Fibroblast of skin of abdomen (primary cell): ENCODE data around the gene PKIB. TPM values are rescaled to one million over a fixed set of nuclear protein-coding genes. Genes with fewer than 3 reads are reported as not detected.
"Not testable (repeated sequence)": the region's sequence is repeated elsewhere in the genome, so short reads cannot be mapped to it uniquely, and the experiment has no call there.

Experiments
- DNase-seq: peaks from one replicate; pipeline ENCODE4 v3.0.0-alpha.2; 2013
- polyA plus RNA-seq, 2 experiments: library from polyadenylated mRNA; unstranded; fragments of 120-200 nt; gene quantifications; one replicate each; pipeline ENCODE4 v1.2.1, GENCODE V29; 2013; ENCODE audit not compliant: insufficient read length in 2 of 2

The PKIB gene, protein sequence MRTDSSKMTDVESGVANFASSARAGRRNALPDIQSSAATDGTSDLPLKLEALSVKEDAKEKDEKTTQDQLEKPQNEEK
- 4.5 TPM for polyA plus RNA-seq (2013, experiment 1 of 2; ENCODE audit: insufficient read length)
- 4.5 TPM for polyA plus RNA-seq (2013, experiment 2 of 2; ENCODE audit: insufficient read length)

DNA sequence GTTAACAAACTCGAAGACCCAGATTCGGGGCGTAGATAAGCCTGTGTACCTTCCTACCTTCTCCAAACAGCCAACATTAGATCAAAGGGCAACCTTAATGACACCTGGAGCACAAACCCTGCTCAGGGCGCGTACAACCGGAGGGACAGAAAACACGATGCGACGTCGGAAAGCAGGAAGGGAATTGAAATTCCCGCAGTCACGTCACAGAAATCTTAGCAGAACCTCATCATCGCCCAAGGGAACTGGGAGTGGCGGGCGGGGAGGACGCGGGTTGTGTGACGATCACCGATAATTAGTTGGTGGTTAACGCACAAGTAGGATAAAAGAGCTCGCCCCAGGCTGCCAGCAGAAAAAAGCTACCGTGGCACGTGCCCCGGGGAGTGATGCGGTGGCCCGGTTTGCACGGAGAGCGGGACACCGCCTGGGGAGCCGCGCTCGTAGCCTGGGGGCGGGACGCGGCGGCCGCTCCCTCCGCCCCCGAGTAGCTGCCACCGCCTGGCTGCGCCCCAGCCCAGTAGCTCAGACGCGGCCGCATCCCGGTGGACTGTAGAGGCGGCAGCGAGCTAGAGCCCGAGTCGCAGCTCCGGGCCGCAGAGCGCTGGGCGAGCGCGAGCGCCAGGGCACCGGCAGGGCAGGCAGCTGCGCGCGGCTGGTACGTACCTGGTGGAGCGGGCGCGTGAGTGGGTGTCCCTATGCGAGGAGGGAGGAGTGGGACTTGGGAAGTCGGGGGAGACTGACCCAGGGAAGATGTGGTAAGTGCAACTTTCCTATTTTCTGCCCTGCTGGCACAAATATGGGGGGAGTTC lies at the start of gene PKIB:
Gene PKIB (plus strand): TSS at position 525 of the 809 bp plus-strand sequence. CDS start 107,390 bp downstream, outside the sequence.
- DNase-seq = peak; percentile 71

DNA sequence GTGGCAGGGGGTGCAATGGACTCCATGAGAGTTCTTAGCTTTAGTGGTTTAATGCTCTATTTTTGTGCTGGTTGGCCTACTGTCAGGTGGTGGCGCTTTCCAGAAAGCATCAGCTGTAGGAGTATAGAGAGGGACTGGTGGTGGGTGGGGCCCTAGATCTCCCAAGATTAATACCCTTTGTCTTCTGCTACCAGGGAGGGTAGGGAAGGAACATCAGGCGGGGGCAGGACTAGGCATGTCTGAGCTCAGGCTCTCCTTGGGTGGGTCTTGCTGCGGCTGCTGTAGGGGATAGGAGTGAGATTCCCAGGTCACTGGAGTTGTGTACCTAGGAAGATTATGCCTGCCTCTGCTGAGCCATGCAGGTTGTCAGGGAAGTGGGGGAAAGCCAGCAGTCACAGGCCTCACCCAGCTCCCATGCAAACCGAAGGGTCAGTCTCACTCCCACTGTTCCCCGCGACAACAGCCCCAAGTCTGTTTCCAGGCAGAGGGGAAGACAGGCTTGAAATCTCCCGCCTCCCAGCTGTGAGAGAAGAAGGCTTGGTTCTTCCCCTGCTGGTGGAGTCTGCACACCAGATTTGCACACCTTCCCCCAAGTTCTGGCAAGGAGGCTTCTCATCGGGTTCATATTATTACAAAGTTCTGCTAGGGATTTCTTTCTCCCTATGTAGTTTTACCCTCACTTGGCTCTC lies 46.7 kb upstream of the PKIB start:
- DNase-seq = no peak

DNA sequence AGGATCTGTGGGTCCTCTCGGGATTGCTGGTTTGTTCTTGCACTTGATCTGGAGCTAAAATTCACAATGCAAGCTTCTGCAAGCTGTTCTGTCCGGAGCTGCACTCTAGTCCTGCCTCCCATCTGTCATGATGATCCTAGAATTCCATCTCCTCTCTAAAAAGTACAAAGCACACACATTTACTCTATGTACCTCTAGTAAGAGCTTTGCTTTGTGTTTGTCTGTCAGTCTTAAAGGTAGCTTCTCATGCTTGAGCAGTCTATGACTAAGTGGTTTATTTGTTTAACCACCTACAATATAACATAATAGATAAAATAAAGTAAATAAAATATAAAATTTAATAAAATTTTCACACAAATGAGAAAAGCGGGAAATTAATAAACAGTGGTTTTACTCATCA lies 46.0 kb upstream of the PKIB start:
- no peak for DNase-seq

DNA sequence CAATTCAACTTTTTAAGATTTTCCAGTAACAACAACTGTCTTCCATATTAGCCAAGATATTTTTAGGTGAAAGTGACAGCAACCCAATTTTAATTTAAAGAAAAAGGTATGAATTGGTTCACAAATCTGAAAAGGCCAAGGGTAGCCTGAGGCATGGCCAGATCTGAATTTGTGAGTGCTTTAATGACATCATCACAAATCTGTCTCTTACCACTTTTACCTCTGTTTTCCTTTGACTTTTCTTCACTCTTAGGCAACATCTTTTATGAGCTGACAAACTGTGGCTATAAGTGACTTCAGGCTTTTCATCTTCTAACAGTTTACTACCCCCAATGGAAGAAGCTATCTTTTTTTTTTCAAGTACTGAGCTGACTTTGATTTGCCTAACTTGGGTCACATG lies 44.5 kb upstream of the PKIB start:
- no peak for DNase-seq

DNA sequence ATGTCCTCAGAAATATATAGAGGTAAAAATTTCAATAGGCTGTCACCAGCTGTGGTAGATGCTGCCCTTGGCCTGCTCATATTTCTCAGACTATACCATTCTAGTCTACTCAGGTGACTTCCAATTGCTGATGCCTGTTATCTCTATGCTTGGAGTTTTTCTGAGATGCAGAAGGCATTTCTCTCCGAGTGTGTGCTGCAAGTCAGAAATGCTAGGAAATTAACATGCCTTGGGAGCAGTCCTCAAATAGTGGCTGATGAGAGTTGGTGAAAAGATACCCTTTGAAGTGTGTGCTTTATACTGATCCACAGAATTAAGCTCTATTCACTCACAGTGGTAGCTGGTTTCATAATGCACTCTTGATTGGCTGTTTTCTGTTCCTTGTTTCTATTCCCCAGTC lies 43.2 kb upstream of the PKIB start:
- no peak for DNase-seq

DNA sequence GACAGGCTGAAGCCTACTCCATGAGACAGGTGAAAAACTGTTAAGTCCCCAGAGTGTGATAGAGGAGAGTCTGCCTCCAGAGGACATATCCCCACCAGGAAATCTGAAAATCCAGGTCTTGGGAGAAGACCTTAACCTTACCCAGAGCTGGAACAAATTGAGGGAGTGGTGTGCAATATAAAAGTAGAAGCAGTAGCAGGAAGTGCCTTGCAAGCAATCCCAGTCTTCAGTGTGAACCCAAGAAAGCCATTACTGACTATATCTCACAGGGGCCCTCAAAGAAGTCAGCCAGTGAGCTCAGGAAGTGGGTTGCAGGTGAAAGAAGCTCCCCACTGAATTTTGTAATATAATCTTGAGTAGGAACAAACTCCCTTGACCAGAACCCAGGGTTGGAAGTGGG lies 41.9 kb upstream of the PKIB start:
- DNase-seq = no peak

DNA sequence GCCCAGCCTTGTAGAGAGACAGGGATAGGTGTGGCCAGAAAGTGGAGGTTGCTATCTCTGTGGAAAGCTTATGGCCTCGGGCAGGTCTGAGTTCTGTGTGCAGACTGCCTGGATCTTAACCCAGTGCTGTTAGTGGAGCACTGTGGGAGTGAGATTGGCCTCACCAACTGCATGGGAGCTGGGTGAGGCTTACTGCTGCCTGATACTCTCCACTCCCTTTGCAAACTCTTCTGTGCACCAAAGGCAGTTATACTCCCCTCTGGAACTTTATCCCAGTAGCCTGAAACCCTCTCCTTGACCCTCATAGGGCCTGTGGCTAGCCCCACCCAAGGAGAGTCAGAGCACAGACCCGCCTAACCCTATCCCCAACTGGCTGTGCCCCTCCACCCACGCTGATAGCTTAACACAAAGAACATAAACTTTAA lies 41.4 kb upstream of the PKIB start:
- DNase-seq = no peak

DNA sequence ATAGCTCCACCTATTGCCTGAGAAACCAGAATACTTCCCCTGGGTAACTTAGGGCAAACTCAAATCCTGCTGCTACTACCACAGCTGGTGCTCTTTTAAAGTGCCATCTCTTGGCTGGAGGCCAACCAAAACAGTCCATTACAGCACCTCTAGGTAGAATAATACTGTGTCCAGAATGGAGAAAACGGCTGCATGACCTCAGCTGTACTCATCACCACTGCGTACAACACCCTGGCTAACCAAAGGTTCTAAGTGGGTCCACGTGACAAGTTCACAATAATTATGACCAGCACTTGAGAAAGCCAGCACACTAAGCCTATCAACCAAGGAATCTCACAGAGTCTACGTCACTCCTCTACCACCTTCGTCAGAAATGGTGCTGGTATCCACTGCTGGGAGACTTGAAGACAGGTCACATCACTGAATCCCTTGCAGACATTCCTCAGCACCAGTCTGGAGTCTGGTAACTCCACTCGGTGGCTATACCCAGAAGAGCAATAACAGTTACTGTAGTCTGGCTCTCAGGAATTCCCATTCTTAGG lies 40.9 kb upstream of the PKIB start:
- DNase-seq = no peak

DNA sequence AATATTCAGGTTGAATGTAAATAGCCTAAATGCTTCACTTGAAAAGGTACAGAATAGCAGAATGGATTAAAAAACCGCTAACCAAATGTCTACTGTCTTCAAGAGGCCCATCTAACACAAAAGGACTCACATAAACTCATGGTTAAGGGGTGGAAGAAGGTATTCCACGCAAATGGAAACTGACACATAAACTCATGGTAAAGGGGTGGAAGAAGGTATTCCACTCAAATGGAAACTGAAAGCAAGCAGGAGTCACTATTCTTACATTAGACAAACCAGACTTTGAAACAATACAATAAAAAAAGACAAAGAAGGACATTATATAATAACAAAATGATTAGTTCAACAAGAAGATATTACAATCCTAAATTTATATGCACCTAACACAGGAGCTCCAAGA lies 38.3 kb upstream of the PKIB start:
- no peak for DNase-seq

DNA sequence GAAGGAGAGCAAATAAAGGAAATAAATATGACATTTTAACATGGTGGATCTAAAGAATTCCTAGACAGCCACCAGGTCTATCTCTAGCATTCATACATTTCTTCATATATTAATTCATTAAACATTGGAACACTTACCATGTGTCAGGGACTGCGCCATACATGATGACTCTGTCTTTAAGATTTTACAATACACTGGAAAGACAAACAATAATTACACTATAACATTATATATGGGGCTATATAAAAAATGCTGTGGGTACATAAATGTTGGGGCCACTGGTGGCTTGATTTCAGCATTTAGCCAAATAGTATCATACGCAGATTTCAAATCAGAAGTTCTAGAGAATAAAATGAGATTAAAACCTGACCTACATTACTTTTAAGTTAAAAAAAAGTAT lies 33.3 kb upstream of the PKIB start:
- no peak for DNase-seq

DNA sequence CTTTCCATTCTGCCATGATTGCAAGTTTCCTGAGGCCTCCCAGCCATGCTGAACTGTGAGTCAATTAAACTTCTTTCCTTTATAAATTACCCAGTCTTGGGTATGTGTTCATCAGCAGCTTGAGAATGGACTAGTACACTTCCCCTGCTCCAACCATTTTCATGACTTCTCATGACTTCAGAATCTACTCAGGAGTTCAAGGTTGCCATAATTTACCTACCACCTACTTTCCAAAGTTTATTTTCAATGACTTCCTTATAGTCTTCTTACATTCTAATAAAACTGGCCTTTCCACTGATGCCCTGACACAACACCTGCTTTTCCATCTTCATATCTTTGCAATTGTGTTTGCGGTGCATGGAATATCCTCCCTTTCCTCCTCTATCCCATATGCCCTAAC lies 31.2 kb upstream of the PKIB start:
- no peak for DNase-seq

DNA sequence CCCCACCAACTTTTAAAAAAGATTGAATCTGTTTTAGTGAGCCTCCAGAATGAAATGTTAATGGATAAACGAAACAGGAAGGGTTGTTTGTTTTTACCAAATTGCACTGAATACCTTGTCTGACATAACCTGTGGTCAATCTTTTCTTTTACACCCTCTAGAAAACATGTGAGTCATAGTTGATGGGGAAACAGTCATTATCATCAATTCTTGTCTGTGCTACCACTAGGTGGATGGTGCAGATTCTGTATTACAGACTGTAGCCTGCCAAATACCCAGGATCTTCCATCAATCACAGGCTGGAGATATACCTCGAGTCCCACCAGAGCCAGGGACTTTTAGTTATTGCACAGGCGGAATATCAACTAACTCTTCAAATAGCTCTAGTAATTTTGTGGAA lies 29.5 kb upstream of the PKIB start:
- DNase-seq = no peak

DNA sequence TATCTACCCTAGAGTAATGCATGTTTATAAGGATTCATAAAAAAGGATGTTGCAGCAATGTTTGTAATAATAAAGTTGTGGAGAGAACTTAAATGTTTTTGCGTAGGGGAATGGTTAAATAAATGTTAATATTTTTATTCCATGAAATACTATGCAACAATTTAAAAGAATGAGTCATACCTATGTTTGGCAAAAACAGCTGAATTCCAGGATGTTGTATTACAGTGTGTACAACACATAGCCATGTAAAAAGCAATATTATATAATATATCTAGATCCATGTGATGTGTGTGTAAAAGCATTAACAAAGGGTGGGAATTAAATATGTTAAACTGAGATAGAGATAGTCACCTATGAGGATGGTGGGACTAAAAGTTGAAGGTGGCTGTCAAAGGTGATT lies 21.1 kb upstream of the PKIB start:
- no peak for DNase-seq

DNA sequence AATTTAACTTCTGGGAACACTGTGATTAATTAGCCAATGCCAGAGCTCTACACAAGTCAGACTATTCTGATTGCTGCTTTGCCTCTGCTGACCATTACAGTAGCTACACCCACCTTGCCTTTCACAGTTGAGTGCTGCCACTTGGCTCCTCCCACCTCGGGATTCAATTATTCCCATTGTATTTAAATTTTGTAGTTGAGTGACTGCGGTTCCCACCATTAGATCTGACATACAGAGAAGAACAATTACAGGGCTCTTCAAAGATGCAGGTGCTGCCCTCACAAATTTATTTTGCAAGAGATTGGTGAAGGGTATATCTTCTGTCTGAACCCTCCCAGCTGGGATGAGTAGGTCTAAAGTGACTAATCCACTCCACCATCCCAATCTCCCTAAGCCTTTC lies 11.9 kb upstream of the PKIB start:
- not testable (repeated sequence) for DNase-seq

DNA sequence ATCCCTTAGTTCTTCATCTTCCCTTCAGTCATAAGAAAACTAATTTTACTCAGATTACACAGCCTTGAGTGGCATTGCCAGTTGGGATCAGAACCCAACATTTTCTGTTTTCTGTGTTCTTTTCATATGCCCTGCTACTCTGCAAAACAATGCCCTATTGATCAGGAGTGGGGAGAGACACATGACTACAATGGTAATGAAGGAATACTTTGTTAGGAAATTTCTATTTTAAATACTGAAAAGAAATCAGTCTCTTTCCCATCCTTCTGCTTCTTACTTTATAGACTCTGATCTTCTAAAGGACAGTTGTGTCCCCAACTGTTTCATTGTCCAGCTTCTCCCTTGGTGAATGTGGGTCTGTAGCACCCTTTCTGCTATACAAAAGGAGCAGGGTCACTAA lies 5.5 kb upstream of the PKIB start:
- DNase-seq = no peak

DNA sequence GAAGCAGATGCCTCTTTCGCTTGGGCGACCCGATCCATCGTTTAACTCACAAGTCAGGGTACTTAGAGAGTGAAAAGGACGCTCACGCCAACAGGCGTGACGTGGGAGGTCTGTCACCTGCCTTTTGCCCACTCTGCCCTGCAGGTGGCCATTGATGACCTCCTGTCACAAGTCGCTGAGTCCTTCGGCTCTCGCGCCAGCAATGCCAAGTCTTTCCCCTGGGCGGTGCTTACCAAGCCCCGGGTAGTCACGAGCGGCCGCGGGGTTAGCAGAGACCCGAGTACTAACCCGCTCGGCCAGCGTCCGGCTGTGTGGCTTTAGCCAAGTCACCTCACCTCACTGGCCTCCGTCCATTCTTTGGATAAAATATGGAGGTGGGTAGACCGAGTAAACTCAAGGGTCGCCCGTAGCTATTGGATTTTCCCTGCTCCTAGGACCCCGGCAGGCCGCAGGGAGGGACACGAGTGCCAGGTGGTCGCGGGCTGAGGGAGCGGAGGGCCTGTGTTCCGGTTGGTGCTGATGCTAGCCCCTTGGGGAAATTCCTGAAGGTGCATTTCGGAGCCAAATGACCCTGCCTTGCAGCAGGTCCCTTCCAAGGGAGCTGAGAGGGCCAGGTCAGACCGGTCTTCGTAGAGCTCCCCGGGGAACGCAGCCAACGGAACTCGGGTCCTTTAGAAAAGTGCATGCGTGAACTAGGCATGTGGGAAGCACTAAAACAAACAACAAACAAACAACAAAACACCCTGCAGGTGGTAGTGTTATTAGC lies 668 bp downstream of the PKIB start:
- DNase-seq = no peak

DNA sequence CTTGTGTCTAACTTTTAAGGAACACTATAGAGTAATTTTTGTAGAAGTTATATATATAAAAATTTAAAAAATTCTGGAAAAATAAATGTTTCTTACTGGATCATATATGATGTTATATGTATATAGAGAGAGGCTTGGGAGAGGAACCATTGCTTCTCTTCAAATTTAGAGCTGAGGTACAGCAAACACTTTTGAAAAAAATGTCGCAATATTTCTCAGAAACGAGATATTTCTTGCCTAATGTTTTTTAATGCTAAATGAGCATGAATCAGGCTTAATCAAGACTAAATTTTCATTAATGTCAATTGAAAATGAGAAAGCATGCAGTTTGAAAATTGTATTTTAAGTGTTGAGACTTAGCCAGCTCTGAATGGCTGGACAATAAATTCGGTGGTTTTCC lies 2.6 kb downstream of the PKIB start:
- no peak for DNase-seq

DNA sequence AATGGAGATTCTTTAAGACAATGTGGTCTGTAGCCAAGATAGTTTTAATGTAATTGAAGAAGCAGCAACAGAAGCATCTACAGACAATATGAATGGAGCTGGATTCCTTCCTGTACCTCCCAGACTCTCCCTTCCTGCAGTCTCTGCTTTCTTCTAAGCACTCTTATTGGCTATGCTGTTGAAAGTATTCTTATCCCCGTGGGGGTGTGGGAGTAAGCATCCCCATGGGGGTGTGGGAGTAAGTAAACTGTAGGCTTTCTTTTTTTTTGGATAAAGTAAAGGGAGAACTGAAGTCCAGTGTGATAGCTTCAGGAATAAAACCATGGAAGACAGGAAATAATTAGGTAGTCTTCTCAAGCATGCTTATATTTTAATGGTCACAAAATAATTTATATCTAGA lies 4.1 kb downstream of the PKIB start:
- DNase-seq = no peak

DNA sequence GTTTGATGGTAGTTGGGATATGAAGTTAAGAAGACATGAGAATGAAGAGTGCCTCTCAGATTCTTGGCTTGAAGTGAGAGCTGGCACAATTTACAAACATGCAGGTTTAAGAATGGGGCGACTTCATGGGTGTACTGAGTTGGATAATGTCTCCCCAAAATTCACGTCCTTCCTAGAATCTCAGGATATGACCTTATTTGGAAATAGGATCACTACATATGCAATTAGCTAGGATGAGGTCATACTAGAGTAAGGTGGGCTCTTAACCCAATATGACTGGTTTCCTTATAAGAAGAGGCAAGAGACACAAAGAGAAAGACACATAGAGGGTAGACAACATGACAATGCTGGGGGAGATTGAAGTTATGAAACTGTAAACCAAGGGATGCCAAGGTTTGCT lies 5.2 kb downstream of the PKIB start:
- no peak for DNase-seq

DNA sequence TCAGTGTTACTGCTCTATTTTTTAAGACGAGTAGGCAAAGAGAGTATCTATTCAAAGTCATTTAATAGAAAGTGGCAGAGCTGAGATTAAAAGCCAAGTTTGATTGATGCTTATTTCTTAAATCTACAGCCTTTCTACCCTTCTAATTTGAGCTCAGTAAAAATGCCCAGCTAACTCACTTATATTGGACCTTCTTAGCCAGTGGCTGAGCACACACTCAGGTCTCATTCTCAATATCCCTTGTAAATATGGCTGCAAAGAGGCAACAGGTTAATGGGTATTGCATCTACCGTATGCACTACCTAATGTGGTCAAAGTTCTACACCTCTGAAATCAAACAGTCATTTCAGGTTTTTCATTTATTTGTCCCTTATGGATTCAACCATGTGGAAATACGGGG lies 6.7 kb downstream of the PKIB start:
- DNase-seq = no peak

DNA sequence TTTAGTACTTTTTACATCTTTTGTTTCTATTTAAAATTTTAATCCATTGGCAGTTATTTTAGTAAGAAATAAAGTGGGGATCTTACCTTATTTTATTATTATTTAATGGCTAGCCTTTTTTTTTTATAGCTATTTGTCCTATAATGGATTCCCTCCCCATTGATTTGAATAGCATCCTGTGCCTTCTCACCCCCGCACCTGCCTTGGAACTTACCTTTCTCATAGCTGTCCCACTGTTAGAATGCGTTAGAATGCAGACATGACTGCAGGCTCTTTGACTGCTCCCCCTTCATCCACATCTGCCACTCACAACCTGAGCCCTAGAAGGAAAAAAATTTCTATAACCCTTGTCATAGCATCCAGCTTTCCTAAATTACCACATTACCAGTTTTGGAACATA lies 9.1 kb downstream of the PKIB start:
- DNase-seq = no peak

DNA sequence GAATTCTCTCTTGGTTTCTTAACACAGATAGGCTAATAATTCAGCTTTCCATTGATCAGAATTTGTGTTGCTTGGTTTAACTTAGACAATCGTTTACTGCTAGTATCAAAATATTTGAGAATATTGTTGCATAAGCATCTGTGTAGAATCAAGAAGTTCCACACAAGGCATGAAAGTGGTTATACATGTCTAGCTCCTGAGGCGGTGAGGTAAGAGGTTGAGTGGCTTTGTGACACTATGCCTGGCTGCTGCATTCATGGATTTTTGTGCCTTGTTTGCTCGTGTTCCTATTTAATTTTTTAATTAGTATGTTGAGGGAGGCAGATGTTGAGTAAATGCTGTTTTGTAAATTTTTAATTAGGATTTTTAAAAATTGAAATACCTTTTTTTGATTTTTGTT lies 10.2 kb downstream of the PKIB start:
- DNase-seq = no peak

DNA sequence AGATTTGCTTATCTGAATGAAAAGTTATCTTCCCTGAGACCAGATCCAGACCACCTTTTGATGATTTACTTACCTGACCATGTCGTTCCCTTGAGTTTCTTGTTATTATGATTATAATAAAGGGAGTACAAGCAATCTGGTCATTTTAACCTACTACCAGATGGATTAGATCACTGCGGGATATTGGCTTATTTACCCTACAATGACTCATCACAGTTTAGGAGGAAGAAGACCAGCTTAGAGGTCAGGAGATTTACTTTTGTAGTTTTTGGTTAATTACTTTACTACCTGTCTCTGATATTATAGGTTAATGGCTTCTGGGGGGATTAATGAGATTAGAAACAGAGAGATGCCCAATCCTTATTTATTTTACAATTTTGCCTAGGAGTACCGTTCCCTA lies 10.7 kb downstream of the PKIB start:
- no peak for DNase-seq
